A549 (cell line): ENCODE results near the gene IER2. TPM values are rescaled to one million over a fixed set of nuclear protein-coding genes. Genes with fewer than 3 reads are reported as not detected.

Experiments
- ATAC-seq, 2 experiments: fragments of 200-7000 bp in 1 of 2; fragments of >200 bp in 1 of 2; cut with Nextera tagmentation in 1 of 2; cut with Tn5 transposase in 1 of 2; 3 replicates each; pipeline versions ENCODE4 v1.8.0 to v1.9.1; 2018 to 2020; ENCODE audit warnings: mild to moderate bottlenecking in 1 of 2, moderate library complexity in 1 of 2
- CTCF ChIA-PET: fragments of 300-600 bp; sonication (Branson Sonifier 250); formaldehyde crosslinking; extraction: SDS; loops from one replicate; lab custom pipeline; 2021; ENCODE audit warnings: antibody characterized with exemption, inconsistent platforms; lab: Yijun Ruan, JAX
- POLR2A ChIA-PET: fragments of 350-600 bp; formaldehyde crosslinking; extraction: SDS; loops from one replicate; lab custom pipeline; 2021; ENCODE audit warnings: antibody characterized with exemption, inconsistent platforms; lab: Yijun Ruan, JAX
- DNase-seq, 2 experiments: peaks; one replicate each; pipeline versions ENCODE4 v3.0.0 to v3.0.0-alpha.2; 2011 to 2016; ENCODE audit warnings: low read depth in 1 of 2, low spot score in 1 of 2
- FAIRE-seq: peaks from 2 replicates; lab custom pipeline; 2011; peaks lifted over from hg19 to GRCh38; lab: Jason Lieb, UNC
- H3K27ac ChIP-seq, 2 experiments: fragments of >200 bp; sonication (Bioruptor Twin); formaldehyde crosslinking; 3 replicates each; pipeline ENCODE4 v1.5.1; 2016 to 2017
- H3K4me1 ChIP-seq: fragments of >200 bp; sonication (Bioruptor Twin); formaldehyde crosslinking; 3 replicates; pipeline ENCODE4 v1.6.1; 2016
- H3K4me2 ChIP-seq: fragments of >200 bp; sonication (Bioruptor Twin); formaldehyde crosslinking; 3 replicates; pipeline ENCODE4 v1.6.1; 2016
- H3K4me3 ChIP-seq: fragments of >200 bp; sonication (Bioruptor Twin); formaldehyde crosslinking; 3 replicates; pipeline ENCODE4 v1.5.1; 2016
- H3K9me3 ChIP-seq: fragments of >200 bp; sonication (Bioruptor Twin); formaldehyde crosslinking; 3 replicates; pipeline ENCODE4 v1.6.1; 2016
- BHLHE40 ChIP-seq: IDR thresholded peaks from 2 replicates; pipeline ENCODE4 v1.6.1; 2012; ENCODE audit warnings: low read depth, low read length, inconsistent platforms
- CBX2 ChIP-seq: fragments of 200-600 bp; sonication (generic); IDR thresholded peaks from 2 replicates; pipeline ENCODE4 v1.6.1; 2016; ENCODE audit warnings: low read depth, mild to moderate bottlenecking, borderline replicate concordance
- CEBPB ChIP-seq, 2 experiments: fragments of >200 bp in 1 of 2; sonication (Bioruptor Twin) in 1 of 2; formaldehyde crosslinking in 1 of 2; IDR thresholded peaks; 2 replicates each; pipeline ENCODE4 v1.6.1; 2012 to 2016
- CHD2 ChIP-seq: fragments of 150-350 bp; IDR thresholded peaks from 2 replicates; pipeline ENCODE4 v1.6.1; 2014; ENCODE audit warnings: low read length; ENCODE audit not compliant: partially characterized antibody
- EP300 ChIP-seq, 2 experiments: fragments of >200 bp; sonication (Bioruptor Twin); formaldehyde crosslinking; IDR thresholded peaks; 2 replicates in 1 of 2; 3 replicates in 1 of 2; pipeline ENCODE4 v1.6.1; 2016 to 2017
- ESRRA ChIP-seq: fragments of 150-350 bp; IDR thresholded peaks from 2 replicates; pipeline ENCODE4 v1.6.1; 2014; ENCODE audit warnings: mild to moderate bottlenecking, low read length, borderline replicate concordance
- FOSB ChIP-seq: fragments of 250-450 bp; sonication (Bioruptor Pico); IDR thresholded peaks from 2 replicates; pipeline ENCODE4 v1.5.0; 2020; ENCODE audit warnings: mild to moderate bottlenecking, moderate library complexity
- FOXS1 ChIP-seq: fragments of 250-450 bp; sonication (Bioruptor Pico); IDR thresholded peaks from 2 replicates; pipeline ENCODE4 v1.5.0; 2020; ENCODE audit warnings: mild to moderate bottlenecking, moderate library complexity
- HEYL ChIP-seq: fragments of 250-450 bp; sonication (Bioruptor Pico); IDR thresholded peaks from 2 replicates; pipeline ENCODE4 v1.8.0; 2021; ENCODE audit warnings: mild to moderate bottlenecking, moderate library complexity
- HOXA7 ChIP-seq: fragments of 250-450 bp; sonication (Bioruptor Pico); IDR thresholded peaks from 2 replicates; pipeline ENCODE4 v1.5.0; 2020; ENCODE audit warnings: mild to moderate bottlenecking, moderate library complexity
- HOXB13 ChIP-seq: fragments of 250-450 bp; sonication (Bioruptor Pico); IDR thresholded peaks from 2 replicates; pipeline ENCODE4 v1.5.0; 2020; ENCODE audit warnings: low read depth, mild to moderate bottlenecking, moderate library complexity
- HOXB5 ChIP-seq: fragments of 250-450 bp; sonication (Bioruptor Pico); IDR thresholded peaks from 2 replicates; pipeline ENCODE4 v1.5.0; 2020; ENCODE audit warnings: mild to moderate bottlenecking, moderate library complexity
- JUN ChIP-seq, 2 experiments: fragments of >200 bp; sonication (Bioruptor Twin); formaldehyde crosslinking; IDR thresholded peaks; 2 replicates in 1 of 2; 3 replicates in 1 of 2; pipeline ENCODE4 v1.6.1; 2016 to 2017
- JUNB ChIP-seq: fragments of >200 bp; sonication (Bioruptor Twin); formaldehyde crosslinking; IDR thresholded peaks from 2 replicates; pipeline ENCODE4 v1.6.1; 2016
- MAZ ChIP-seq: fragments of 150-350 bp; IDR thresholded peaks from 2 replicates; pipeline ENCODE4 v1.6.1; 2014; ENCODE audit warnings: antibody characterized with exemption, low read depth, low read length, borderline replicate concordance
- MYC ChIP-seq: IDR thresholded peaks from 2 replicates; pipeline ENCODE4 v1.6.1; 2012; ENCODE audit warnings: mild to moderate bottlenecking, inconsistent platforms, low read length, improper control_type of control experiment, borderline replicate concordance
- NFE2L2 ChIP-seq: fragments of 150-350 bp; conservative IDR thresholded peaks from 2 replicates; pipeline ENCODE4 v1.6.1; 2014; ENCODE audit warnings: low read length
- PHF8 ChIP-seq: fragments of 200-600 bp; sonication (generic); IDR thresholded peaks from 2 replicates; pipeline ENCODE4 v1.6.1; 2016; ENCODE audit warnings: low read depth, mild to moderate bottlenecking, antibody characterized with exemption, moderate library complexity, borderline replicate concordance
- RAD21 ChIP-seq, 2 experiments: fragments of >200 bp in 1 of 2; sonication (Bioruptor Twin) in 1 of 2; formaldehyde crosslinking in 1 of 2; IDR thresholded peaks in 1 of 2; conservative IDR thresholded peaks in 1 of 2; 2 replicates in 1 of 2; 3 replicates in 1 of 2; pipeline ENCODE4 v1.6.1; 2012 to 2018; ENCODE audit warnings: inconsistent platforms in 1 of 2
- SMC3 ChIP-seq: fragments of >200 bp; sonication (Bioruptor Twin); formaldehyde crosslinking; IDR thresholded peaks from 3 replicates; pipeline ENCODE4 v1.6.1; 2018; ENCODE audit warnings: inconsistent platforms
- SREBF2 ChIP-seq: fragments of 450-650 bp; IDR thresholded peaks from 2 replicates; pipeline ENCODE4 v1.6.1; 2014; ENCODE audit warnings: mild to moderate bottlenecking, moderate library complexity
- TFCP2L1 ChIP-seq: fragments of 250-450 bp; sonication (Bioruptor Pico); IDR thresholded peaks from 2 replicates; pipeline ENCODE4 v1.5.0; 2021; ENCODE audit warnings: mild to moderate bottlenecking
- TP53 ChIP-seq: fragments of 250-450 bp; sonication (Bioruptor Pico); IDR thresholded peaks from 2 replicates; pipeline ENCODE4 v1.5.0; 2021; ENCODE audit warnings: mild to moderate bottlenecking, moderate library complexity
- ZFP36 ChIP-seq: fragments of 450-650 bp; IDR thresholded peaks from 2 replicates; pipeline ENCODE4 v1.6.1; 2014; ENCODE audit warnings: borderline replicate concordance; ENCODE audit not compliant: partially characterized antibody
- ZNF302 ChIP-seq: fragments of 250-450 bp; sonication (Bioruptor Pico); IDR thresholded peaks from 2 replicates; pipeline ENCODE4 v1.9.0; 2021; ENCODE audit warnings: inconsistent platforms, mild to moderate bottlenecking, moderate library complexity
- WGBS: methylation state at CpG from one replicate; pipeline ENCODE4 v1.1.6; 2017; ENCODE audit errors: missing lambda C conversion rate; 5-methylcytosine and 5-hydroxymethylcytosine counted together
- polyA plus RNA-seq, 4 experiments: library from polyadenylated mRNA; depleted of rRNA in 3 of 4; stranded (reverse); fragments of >200 nt; fragmentation: RNase III in 1 of 4; extraction: RNeasy Plus Mini Kit Qiagen cat#74134 plus additional on column Dnase treatment in 1 of 4; gene quantifications; 2 replicates in 3 of 4; 3 replicates in 1 of 4; pipeline ENCODE4 v1.2.3, GENCODE V29; 2011 to 2017
- TF ChIP-seq, protein P1 (sequence below): fragments of 250-450 bp; sonication (Bioruptor Pico); IDR thresholded peaks from 2 replicates; pipeline ENCODE4 v1.5.0; 2021; ENCODE audit warnings: mild to moderate bottlenecking, moderate library complexity, borderline replicate concordance
- TF ChIP-seq, protein P2 (sequence below): fragments of >200 bp; sonication (Bioruptor Twin); formaldehyde crosslinking; IDR thresholded peaks from 3 replicates; pipeline ENCODE4 v1.6.1; 2016
- TF ChIP-seq, protein P3 (sequence below): fragments of 150-350 bp; IDR thresholded peaks from 2 replicates; pipeline ENCODE4 v1.6.1; 2014; ENCODE audit warnings: low read depth, mild to moderate bottlenecking, low read length

The IER2 gene
- polyA plus RNA-seq, 2 of the 4 experiments (the other 2 are of a cell fraction): 39.9 to 75.7 TPM

GRCh38 chr19:13138171-13138915, 11.9 kb upstream of the IER2 start:
- 85% methylated on average over 31 of the region's 40 CpGs for WGBS
- FAIRE-seq: no peak
- Histone ChIP-seq H3K9me3 (no peaks in the 10 kb centered on the region), H3K4me2 (no peak overlapping the region), H3K4me1 (peaks cover 22% of the 10 kb centered on the region), H3K27ac (no peak overlapping the region)
- POLR2A ChIA-PET: no interaction called here
- no peak for ATAC-seq
- CTCF ChIA-PET: interaction anchor here (0.6 to 1.6 kb wide), 2 partner anchors 13 to 161 kb away, joined by 4 to 5 read pairs; no protein-coding TSS in a partner anchor
- DNase-seq: no peak
- TF ChIP-seq SMC3 (no peak), MAZ (no peak), ZFP36 (no peak), HOXB13 (no peak), RAD21 (conservative IDR thresholded peaks at IDR 0.05 in 1 of 2, IDR thresholded peaks at IDR 0.05 in 1 of 2) (no peak), HEYL (CRISPR knock-in tag) (no peak), SREBF2 (no peak), FOXS1 (CRISPR knock-in tag) (no peak), TFCP2L1 (CRISPR knock-in tag) (no peak), HOXA7 (no peak), ZNF302 (CRISPR knock-in tag) (no peak), TP53 (CRISPR knock-in tag) (no peak), JUNB (no peak), CHD2 (no peak), FOSB (no peak), CEBPB (IDR thresholded peaks at IDR 0.05) (no peak)
- TF ChIP-seq, protein P1, sequence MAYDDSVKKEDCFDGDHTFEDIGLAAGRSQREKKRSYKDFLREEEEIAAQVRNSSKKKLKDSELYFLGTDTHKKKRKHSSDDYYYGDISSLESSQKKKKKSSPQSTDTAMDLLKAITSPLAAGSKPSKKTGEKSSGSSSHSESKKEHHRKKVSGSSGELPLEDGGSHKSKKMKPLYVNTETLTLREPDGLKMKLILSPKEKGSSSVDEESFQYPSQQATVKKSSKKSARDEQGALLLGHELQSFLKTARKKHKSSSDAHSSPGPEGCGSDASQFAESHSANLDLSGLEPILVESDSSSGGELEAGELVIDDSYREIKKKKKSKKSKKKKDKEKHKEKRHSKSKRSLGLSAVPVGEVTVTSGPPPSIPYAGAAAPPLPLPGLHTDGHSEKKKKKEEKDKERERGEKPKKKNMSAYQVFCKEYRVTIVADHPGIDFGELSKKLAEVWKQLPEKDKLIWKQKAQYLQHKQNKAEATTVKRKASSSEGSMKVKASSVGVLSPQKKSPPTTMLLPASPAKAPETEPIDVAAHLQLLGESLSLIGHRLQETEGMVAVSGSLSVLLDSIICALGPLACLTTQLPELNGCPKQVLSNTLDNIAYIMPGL (CRISPR knock-in tag): no peak
- TF ChIP-seq, protein P2, sequence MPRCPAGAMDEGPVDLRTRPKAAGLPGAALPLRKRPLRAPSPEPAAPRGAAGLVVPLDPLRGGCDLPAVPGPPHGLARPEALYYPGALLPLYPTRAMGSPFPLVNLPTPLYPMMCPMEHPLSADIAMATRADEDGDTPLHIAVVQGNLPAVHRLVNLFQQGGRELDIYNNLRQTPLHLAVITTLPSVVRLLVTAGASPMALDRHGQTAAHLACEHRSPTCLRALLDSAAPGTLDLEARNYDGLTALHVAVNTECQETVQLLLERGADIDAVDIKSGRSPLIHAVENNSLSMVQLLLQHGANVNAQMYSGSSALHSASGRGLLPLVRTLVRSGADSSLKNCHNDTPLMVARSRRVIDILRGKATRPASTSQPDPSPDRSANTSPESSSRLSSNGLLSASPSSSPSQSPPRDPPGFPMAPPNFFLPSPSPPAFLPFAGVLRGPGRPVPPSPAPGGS: no peak
- TF ChIP-seq, protein P3, sequence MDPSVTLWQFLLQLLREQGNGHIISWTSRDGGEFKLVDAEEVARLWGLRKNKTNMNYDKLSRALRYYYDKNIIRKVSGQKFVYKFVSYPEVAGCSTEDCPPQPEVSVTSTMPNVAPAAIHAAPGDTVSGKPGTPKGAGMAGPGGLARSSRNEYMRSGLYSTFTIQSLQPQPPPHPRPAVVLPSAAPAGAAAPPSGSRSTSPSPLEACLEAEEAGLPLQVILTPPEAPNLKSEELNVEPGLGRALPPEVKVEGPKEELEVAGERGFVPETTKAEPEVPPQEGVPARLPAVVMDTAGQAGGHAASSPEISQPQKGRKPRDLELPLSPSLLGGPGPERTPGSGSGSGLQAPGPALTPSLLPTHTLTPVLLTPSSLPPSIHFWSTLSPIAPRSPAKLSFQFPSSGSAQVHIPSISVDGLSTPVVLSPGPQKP: no peak
- TF ChIP-seq, all 56 proteins: peak for 0
- no peak overlapping the region for H3K4me3 ChIP-seq

GRCh38 chr19:13138916-13139198, 11.4 kb upstream of the IER2 start:
- TF ChIP-seq CBX2 (no peak), PHF8 (no peak), NFE2L2 (no peak), MYC (no peak), CEBPB (IDR thresholded peaks at IDR 0.05) (no peak), HOXB5 (CRISPR knock-in tag) (no peak), EP300 (IDR thresholded peaks at IDR 0.05) (no peak), BHLHE40 (no peak), JUN (IDR thresholded peaks at IDR 0.05) (no peak), ESRRA (no peak)
- Histone ChIP-seq H3K9me3 (no peaks in the 10 kb centered on the region), H3K4me2 (no peak overlapping the region), H3K4me3 (no peak overlapping the region), H3K27ac (no peak overlapping the region; a peak in 1 of 6 replicates), H3K4me1 (peaks cover 25% of the 10 kb centered on the region)
- ChIA-PET CTCF (interaction anchor here (0.6 to 1.6 kb wide), 2 partner anchors 13 to 161 kb away, joined by 4 to 5 read pairs; no protein-coding TSS in a partner anchor), POLR2A (no interaction called here)
- ATAC-seq (no peak), DNase-seq (no peak), FAIRE-seq (no peak)
- WGBS: 77% methylated on average over 7 of the region's 10 CpGs
